Limb (tissue), 2 donors: Measurements from ENCODE around the gene DOLK.
A peak's percentile ranks its signal among the peaks of the same experiment; 100 is the strongest.
"Not testable (repeated sequence)": the region's sequence is repeated elsewhere in the genome, so short reads cannot be mapped to it uniquely, and the experiment has no call there.

Experiments used
- DNase-seq, 2 donors: peaks; one replicate each; pipeline ENCODE4 v3.0.0-alpha.2; 2016; ENCODE audit errors: extremely low spot score in 2 of 2

DOLK gene

DNA sequence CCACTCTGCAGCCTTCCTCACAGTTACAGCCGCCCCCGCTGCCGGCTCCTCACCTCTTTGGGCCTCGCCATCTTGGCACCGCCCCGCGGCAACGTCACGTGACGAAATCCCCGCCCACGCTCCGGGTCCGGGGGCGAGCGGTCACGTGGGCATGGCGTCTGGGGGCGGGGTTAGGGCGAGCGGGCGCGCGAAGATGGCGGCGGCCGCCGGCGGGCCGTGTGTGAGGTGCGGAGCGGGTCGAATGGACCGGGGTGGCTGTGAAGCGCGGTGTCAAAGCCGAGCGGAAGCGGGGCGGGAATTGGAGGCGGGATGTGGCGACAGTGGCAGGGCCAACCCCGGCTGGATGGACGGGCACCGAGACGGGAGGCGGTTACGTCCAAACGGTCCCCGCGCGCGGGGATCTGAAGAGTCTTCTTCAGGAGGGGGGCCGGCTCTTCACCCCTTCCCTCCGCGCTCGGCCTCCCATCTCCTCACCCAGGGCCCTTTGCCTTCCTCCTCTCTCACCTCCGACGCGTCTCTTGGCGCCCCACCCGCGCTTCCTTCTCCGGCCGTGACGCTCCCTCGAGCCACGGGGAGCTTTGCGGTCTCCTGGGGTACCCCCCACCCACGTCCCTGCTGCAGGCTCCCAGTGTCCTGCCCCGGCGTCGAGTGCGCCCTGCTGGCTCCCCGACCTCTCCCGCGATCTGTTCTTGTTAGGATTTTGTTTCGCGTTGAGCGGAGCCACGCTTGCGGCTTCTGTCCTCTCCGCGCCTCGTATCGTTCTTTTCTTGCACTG is at the start of gene DOLK, which contains the start of gene NUP188:
TSS of gene DOLK (minus strand) at position 77 of the 775 bp plus-strand sequence. CDS start 300 bp downstream, outside the sequence.
TSS of gene NUP188 (plus strand) at position 173 of the 775 bp plus-strand sequence. CDS start at position 194, 21 bp downstream.
- peak; percentile 95 to 99 for DNase-seq

- DNase-seq: no peak
Observed at GRCh38 chr9:128995791-128996190, 48.4 kb upstream of the DOLK start.

- no peak for DNase-seq
Observed at GRCh38 chr9:128992995-128993394, 45.6 kb upstream of the DOLK start.

DNA sequence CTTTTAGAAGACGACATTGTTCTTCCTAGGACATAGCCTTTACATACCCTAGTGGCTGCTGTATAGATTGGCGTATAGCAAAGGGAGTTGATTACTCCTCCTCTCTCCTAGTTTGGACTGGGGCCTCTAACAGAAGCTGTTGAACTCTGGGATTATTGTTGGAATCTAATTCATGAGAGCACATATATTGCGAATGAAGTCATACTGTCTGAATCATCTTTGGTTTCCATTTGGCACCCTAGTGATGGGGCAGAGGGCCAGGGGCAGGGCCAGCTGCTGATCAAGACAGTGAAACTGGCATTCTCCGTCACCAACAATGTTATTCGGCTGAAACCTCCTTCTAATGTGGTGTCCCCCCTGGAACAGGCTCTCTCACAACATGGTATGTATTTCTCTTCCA is 40.4 kb upstream of the DOLK start:
- DNase-seq: peak in 1 of 2 donors; percentile 31

- no peak for DNase-seq
Observed at GRCh38 chr9:128986671-128987070, 39.3 kb upstream of the DOLK start.

DNA sequence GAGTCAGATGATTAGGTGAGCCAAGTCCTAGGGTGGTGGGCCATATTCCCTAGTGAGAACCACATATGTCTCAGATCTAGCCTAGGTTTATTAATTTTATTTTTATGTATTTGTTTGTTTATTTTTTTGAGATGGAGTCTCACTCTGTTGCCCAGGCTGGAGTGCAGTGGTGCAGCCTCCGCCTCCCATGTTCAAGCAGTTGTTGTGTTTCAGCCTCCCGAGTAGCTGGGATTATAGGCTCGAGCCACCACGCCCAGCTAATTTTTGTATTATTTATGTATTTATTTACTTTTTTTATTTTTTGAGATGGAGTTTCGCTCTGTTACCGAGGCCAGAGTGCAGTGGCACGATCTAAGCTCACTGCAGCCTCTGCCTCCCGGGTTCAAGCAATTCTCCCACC is 36.1 kb upstream of the DOLK start:
- no peak for DNase-seq

GRCh38 chr9:128979111-128979510 is 31.7 kb upstream of the DOLK start:
- DNase-seq: no peak

GRCh38 chr9:128972956-128973355 is 25.6 kb upstream of the DOLK start:
- no peak for DNase-seq

DNA sequence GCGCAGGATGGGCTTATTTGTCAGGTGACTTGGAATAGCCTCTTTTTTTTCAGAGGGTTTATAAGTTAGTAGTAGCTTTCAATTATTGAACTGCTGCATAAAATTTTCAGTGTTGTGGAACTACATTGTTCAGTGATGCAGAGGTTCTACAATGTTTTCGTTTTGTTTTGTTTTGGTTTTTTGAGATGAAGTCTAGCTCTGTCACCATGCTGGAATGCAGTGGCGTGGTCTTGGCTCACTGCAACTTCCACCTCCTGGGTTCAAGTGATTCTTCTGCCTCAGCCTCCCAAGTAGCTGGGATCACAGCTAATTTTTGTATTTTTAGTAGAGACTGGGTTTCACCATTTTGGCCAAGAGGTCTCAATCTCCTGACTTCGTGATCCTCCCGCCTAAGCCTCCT is 22.1 kb upstream of the DOLK start:
- no peak for DNase-seq

DNA sequence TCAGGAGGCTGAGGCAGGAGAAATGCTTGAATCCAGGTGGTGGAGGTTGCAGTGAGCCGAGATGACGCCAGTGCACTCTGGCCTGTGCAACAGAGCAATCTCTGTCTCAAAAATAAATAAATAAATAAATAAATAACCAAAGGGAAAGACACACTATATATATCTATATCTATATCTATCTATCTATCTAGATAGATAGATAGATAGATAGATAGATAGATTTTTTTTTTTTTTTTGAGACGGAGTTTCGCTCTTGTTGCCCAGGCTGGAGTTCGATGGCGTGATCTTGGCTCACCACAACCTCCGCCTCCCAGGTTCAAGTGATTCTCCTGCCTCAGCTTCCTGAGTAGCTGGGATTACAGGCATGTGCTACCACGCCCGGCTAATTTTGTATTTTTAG is 14.0 kb upstream of the DOLK start:
- DNase-seq: not testable (repeated sequence)

- no peak for DNase-seq
Observed at GRCh38 chr9:128947277-128947526, 201 bp downstream of the DOLK start.

GRCh38 chr9:128946571-128947276 is 679 bp downstream of the DOLK start:
- no peak for DNase-seq

GRCh38 chr9:128945798-128946501 is 1.5 kb downstream of the DOLK start:
- no peak for DNase-seq

DNA sequence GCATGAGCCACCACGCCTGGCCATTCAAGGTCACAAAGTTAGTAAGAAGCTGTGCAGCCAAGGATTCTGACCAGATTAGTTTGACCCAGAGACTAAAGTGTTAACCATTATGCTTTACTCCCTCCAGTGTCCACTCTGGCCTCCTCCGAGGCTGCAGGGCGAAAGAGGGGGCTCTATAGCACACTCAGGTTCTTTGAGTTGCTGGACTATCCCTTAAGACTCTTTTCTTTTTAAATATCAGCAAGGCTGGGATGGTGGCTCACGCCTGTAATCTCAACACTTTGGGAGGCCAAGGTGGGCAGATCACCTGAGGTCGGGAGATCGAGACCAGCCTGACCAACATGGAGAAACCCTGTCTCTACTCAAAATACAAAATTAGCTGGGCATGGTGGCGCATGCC is 2.4 kb downstream of the DOLK start:
- not testable (repeated sequence) for DNase-seq

- no peak for DNase-seq
Observed at GRCh38 chr9:128943832-128944620, 3.4 kb downstream of the DOLK start.

DNA sequence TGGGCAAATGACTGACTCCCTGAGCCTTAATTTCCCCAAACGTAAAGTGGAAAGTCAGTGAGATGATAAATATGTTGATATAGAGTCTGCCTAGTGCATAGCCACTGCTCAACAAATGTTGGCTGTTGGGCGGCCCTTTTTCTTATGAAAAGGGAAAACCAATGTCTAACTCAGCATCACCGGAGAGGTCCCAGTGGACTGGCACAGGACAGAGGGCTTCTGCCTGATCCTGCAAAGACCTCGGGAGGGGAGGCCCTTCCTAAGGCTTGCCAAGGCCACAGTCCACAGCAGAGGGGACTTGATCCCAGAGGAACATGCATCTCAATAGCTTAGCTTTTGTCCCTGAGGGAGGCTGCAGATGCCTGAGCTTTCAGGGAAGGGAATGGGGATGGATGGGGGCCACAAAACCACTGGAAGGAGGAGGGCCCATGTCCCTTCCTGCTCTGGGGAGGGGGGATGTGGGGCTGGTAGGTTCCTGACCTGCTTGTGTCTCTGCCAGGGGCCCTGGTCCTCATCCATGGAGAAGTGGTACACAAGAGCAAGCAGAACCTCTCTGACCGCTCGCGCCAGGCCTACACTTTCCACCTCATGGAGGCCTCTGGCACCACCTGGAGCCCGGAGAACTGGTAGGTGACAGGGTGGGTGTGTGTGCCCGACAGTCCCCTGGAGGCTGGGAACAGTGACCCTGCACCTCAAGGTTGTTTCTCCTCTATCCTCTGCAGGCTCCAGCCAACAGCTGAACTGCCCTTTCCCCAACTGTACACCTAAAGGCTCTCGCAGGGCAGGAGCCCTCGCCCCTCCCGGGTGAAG is 6.3 kb downstream of the DOLK start:
- DNase-seq: no peak

DNA sequence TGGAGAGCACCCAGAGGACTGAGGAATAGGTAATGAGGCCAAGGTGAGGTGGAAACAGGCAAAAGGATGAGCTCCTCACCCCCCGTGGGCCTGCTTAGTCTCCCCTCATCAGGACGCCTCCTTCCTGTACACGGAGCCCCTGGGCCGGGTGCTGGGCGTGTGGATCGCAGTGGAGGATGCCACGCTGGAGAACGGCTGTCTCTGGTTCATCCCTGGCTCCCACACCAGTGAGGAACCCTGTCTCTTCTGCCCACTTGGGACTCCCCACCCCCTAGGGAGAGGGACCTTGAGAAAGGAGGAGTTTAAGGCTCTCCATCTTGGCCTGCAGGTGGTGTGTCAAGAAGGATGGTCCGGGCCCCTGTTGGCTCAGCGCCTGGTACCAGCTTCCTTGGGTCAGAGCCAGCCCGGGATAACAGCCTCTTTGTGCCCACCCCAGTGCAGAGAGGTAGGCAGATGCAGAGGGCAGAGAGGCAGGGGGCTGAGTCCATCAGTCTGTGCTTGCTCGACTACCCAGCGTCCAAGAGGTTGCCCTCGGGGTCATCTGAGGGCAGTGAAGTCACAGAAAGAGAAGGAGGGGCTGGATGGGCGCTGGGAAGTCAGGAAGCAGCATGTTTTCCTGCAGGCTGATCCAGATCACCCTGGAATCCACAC is 7.0 kb downstream of the DOLK start:
- no peak for DNase-seq

- no peak for DNase-seq
Observed at GRCh38 chr9:128937310-128938165, 9.9 kb downstream of the DOLK start.

- DNase-seq: no peak
Observed at GRCh38 chr9:128936171-128936865, 11.1 kb downstream of the DOLK start.
